Panc1 (cell line): ENCODE results near the gene MYO7B. TPM values are rescaled to one million over a fixed set of nuclear protein-coding genes. Genes with fewer than 3 reads are reported as not detected.

ENCODE experiments used
- ATAC-seq: fragments of 200-7000 bp; cut with Tn5 transposase; 2 replicates; pipeline ENCODE4 v1.9.1; 2020; ENCODE audit warnings: mild to moderate bottlenecking, moderate library complexity
- BruUV-seq: library from RNA; stranded (reverse); fragments of 400-500 nt; replicated peaks from 2 replicates; lab custom pipeline; 2021; lab: Mats Ljungman, UMichigan
- CTCF ChIA-PET: fragments of 300-600 bp; sonication (Branson Sonifier 250); formaldehyde crosslinking; loops from one replicate; lab custom pipeline; 2022; ENCODE audit warnings: antibody characterized with exemption; lab: Charles Lee
- POLR2A ChIA-PET: fragments of 300-600 bp; sonication (Branson Sonifier 250); formaldehyde crosslinking; loops from one replicate; lab custom pipeline; 2022; ENCODE audit warnings: antibody characterized with exemption; lab: Charles Lee
- DNase-seq: peaks from one replicate; pipeline ENCODE4 v3.0.0-alpha.2; 2010; ENCODE audit warnings: low read depth, low spot score
- H3K27ac ChIP-seq: 2 replicates; pipeline ENCODE4 v1.5.1; 2011; ENCODE audit warnings: mild to moderate bottlenecking, low read length, inconsistent platforms
- H3K27me3 ChIP-seq: fragments of 200-500 bp; sonication (Bioruptor generic); 2 replicates; pipeline ENCODE4 v1.6.0; 2014; ENCODE audit warnings: low read length, inconsistent platforms; ENCODE audit not compliant: control insufficient read depth, insufficient read depth
- H3K36me3 ChIP-seq: fragments of 200-500 bp; sonication (Bioruptor generic); 2 replicates; pipeline ENCODE4 v1.5.1; 2014; ENCODE audit warnings: inconsistent platforms, mild to moderate bottlenecking, low read length, moderate library complexity; ENCODE audit not compliant: control insufficient read depth, insufficient read depth
- H3K4me1 ChIP-seq: 2 replicates; pipeline ENCODE4 v1.5.1; 2011; ENCODE audit warnings: inconsistent platforms, mild to moderate bottlenecking, low read length, moderate library complexity; ENCODE audit not compliant: control insufficient read depth, insufficient read depth
- H3K4me3 ChIP-seq, 2 experiments: 2 replicates each; pipeline ENCODE4 v1.5.1; 2011 to 2012; ENCODE audit warnings: low read depth in 2 of 2, low read length in 2 of 2, mild to moderate bottlenecking in 2 of 2, inconsistent platforms in 1 of 2, moderate library complexity in 1 of 2
- H3K9me3 ChIP-seq: fragments of 200-500 bp; sonication (Bioruptor generic); 2 replicates; pipeline ENCODE4 v1.5.1; 2014; ENCODE audit warnings: low read depth, mild to moderate bottlenecking, inconsistent platforms, low read length, moderate library complexity; ENCODE audit not compliant: control insufficient read depth, insufficient read depth
- CTCF ChIP-seq: fragments of 450-650 bp; IDR thresholded peaks from 2 replicates; pipeline ENCODE4 v1.5.1; 2017; ENCODE audit warnings: mild to moderate bottlenecking
- POLR2AphosphoS5 ChIP-seq: IDR thresholded peaks from 2 replicates; pipeline ENCODE4 v1.6.1; 2012; ENCODE audit warnings: mild to moderate bottlenecking, low read depth, low read length, moderate library complexity
- REST ChIP-seq, 2 experiments: IDR thresholded peaks; 2 replicates each; pipeline ENCODE4 v1.6.1; 2011 to 2012; ENCODE audit warnings: low read depth in 2 of 2, control low read depth in 1 of 2, low read length in 1 of 2, mild to moderate bottlenecking in 1 of 2, moderate library complexity in 1 of 2; ENCODE audit not compliant: insufficient read depth in 1 of 2
- SIN3A ChIP-seq: IDR thresholded peaks from 2 replicates; pipeline ENCODE4 v1.6.1; 2012; ENCODE audit warnings: low read depth, mild to moderate bottlenecking, low read length, moderate library complexity, borderline replicate concordance; ENCODE audit not compliant: insufficient read depth
- TCF7L2 ChIP-seq: IDR thresholded peaks from 2 replicates; pipeline ENCODE4 v1.6.1; 2011; ENCODE audit warnings: mild to moderate bottlenecking, low read depth, low read length, inconsistent platforms
- in situ Hi-C: cut with HindIII; loops from 2 replicates; pipeline ENCODE4 v1.10.0; 2016; ENCODE audit warnings: low sequenced_read_pairs, low pct_unique_long_range_greater_than_20kb
- intact Hi-C: fragments of 100-400 bp; cut with micrococcal nuclease; formaldehyde crosslinking; loops from one replicate; pipeline ENCODE4 v1.10.0; 2022; ENCODE audit not compliant: unreplicated experiment
- total RNA-seq: library from RNA; stranded (reverse); gene quantifications from one replicate; pipeline ENCODE4 v1.2.1, GENCODE V29; 2021; ENCODE audit not compliant: unreplicated experiment

Gene MYO7B
- total RNA-seq, 1 experiment from 2014 or later, result 0.15 TPM

- Histone ChIP-seq H3K9me3 (no peaks in the 10 kb centered on the region), H3K4me1 (peaks cover 5% of the 10 kb centered on the region), H3K27me3 (no peaks in the 10 kb centered on the region), H3K27ac (no peak overlapping the region), H3K36me3 (no peaks in the 10 kb centered on the region), H3K4me3 (no peak overlapping the region)
- ATAC-seq (no peak), DNase-seq (no peak)
- no TSS peak for BruUV-seq
- TF ChIP-seq TCF7L2, result no peak
- TF ChIP-seq SIN3A, result no peak
- TF ChIP-seq REST (IDR thresholded peaks at IDR 0.05; ENCODE audit: insufficient read depth in 1 of 2, low read depth in 2 of 2, low read length in 1 of 2), result no peak
- TF ChIP-seq CTCF, result no peak
- TF ChIP-seq POLR2AphosphoS5, result no peak
- ChIA-PET CTCF (no interaction called here), POLR2A (no interaction called here)
- intact Hi-C loops (no loop called here), in situ Hi-C loops (no loop called here)
Observed at GRCh38 chr2:127642706-127643438, 107.4 kb downstream of the MYO7B start.

GRCh38 chr2:127643439-127644065 lies 108.1 kb downstream of the MYO7B start:
- POLR2A ChIA-PET, result no interaction called here

More at GRCh38 chr2:127643439-127644065, 108.1 kb downstream of the MYO7B start:
- TF ChIP-seq CTCF, result no peak
- TF ChIP-seq POLR2AphosphoS5, result no peak
- no peak for TF ChIP-seq REST (IDR thresholded peaks at IDR 0.05; ENCODE audit: insufficient read depth in 1 of 2, low read depth in 2 of 2, low read length in 1 of 2)
- TF ChIP-seq TCF7L2, result no peak
- TF ChIP-seq SIN3A, result no peak
- Histone ChIP-seq H3K9me3 (no peaks in the 10 kb centered on the region), H3K36me3 (no peaks in the 10 kb centered on the region), H3K27me3 (no peaks in the 10 kb centered on the region), H3K4me1 (peaks cover 3% of the 10 kb centered on the region; the same call in 1 of the 2 replicates), H3K27ac (no peak overlapping the region), H3K4me3 (no peak overlapping the region)
- BruUV-seq, result no TSS peak
- ATAC-seq (no peak), DNase-seq (no peak)
- intact Hi-C loops (no loop called here), in situ Hi-C loops (no loop called here)
- CTCF ChIA-PET, result interaction anchor here (1.2 kb wide), 1 partner anchor 52 kb away, joined by 4 read pairs; no protein-coding TSS in a partner anchor
